Aorta (tissue), 5 donors: ENCODE results near the gene SLC5A1. TPM values are rescaled to one million over a fixed set of nuclear protein-coding genes. Genes with fewer than 3 reads are reported as not detected.

Source experiments
- ATAC-seq: fragments of 200-7000 bp; cut with Tn5 transposase; one replicate; pipeline ENCODE4 v1.9.1; 2022; ENCODE audit warnings: moderate library complexity; ENCODE audit not compliant: low FRiP score
- DNase-seq, 2 donors: peaks; one replicate each; pipeline ENCODE4 v3.0.0-alpha.2; 2020
- H3K27ac ChIP-seq, 2 donors: one replicate each; pipeline ENCODE4 v1.5.1; 2013; ENCODE audit warnings: low read length in 2 of 2, mild to moderate bottlenecking in 2 of 2, moderate library complexity in 2 of 2, control low read depth in 1 of 2, inconsistent platforms in 1 of 2, low read depth in 1 of 2
- H3K27me3 ChIP-seq, 2 donors: one replicate each; pipeline ENCODE4 v1.6.1; 2013; ENCODE audit warnings: control low read depth in 1 of 2, low read length in 1 of 2, mild to moderate bottlenecking in 1 of 2, moderate library complexity in 1 of 2; ENCODE audit not compliant: insufficient read depth in 2 of 2, control insufficient read depth in 1 of 2
- H3K36me3 ChIP-seq, 2 donors: one replicate each; pipeline ENCODE4 v1.6.1; 2013; ENCODE audit warnings: control low read depth in 1 of 2, low read length in 1 of 2, mild to moderate bottlenecking in 1 of 2; ENCODE audit not compliant: insufficient read depth in 2 of 2, control insufficient read depth in 1 of 2
- H3K4me1 ChIP-seq, 2 donors: one replicate each; pipeline ENCODE4 v1.6.1; 2013; ENCODE audit warnings: low read length in 2 of 2, control low read depth in 1 of 2, mild to moderate bottlenecking in 1 of 2, moderate library complexity in 1 of 2; ENCODE audit not compliant: insufficient read depth in 2 of 2, control insufficient read depth in 1 of 2
- H3K4me3 ChIP-seq, 2 donors: one replicate each; pipeline ENCODE4 v1.5.1; 2013; ENCODE audit warnings: low read length in 2 of 2, control low read depth in 1 of 2, mild to moderate bottlenecking in 1 of 2
- H3K9me3 ChIP-seq: one replicate; pipeline ENCODE4 v1.6.1; 2013; ENCODE audit warnings: mild to moderate bottlenecking, low read length; ENCODE audit not compliant: control insufficient read depth
- WGBS, 2 donors: extraction: QIAGEN DNeasy Blood & Tissue Kit; methylation state at CpG; one replicate each; pipeline ENCODE4 v1.1.7; 2013; 5-methylcytosine and 5-hydroxymethylcytosine counted together
- intact Hi-C, 2 donors: fragments of 100-400 bp; cut with DNase I; formaldehyde crosslinking; loops; one replicate each; pipeline versions ENCODE4 v1.14.2 to v1.15.0; 2022
- polyA plus RNA-seq, 2 donors: library from polyadenylated mRNA; stranded (reverse); fragments of 200-250 nt; gene quantifications; one replicate each; pipeline ENCODE4 v1.2.3, GENCODE V29; 2013
- total RNA-seq, 2 donors: library from RNA; stranded (reverse); fragmentation: NEBNext Ultra II Directional; extraction: Animal tissue kit (Norgen Biotek cat#: 25700); gene quantifications; one replicate each; pipeline ENCODE4 v1.2.1, GENCODE V29; 2021
- donor health status: healthy with polysubstance abuse.
- donor health status: Bipolar disorder and iron deficiency.
- donor health status: DM: no; HTN: no; CAD: no.
- donor health status: DM: no; HTN: no; CAD: no.
- donor health status: DM: yes; HTN: yes; CAD: no.

Gene SLC5A1
- total and polyA plus RNA-seq, 4 donors: 0.69 to 24.0 TPM; not detected in 2

GRCh38 chr22:32058656-32059260, 15.7 kb downstream of the SLC5A1 start:
- no peaks in the 10 kb centered on the region for H3K36me3 ChIP-seq
- H3K9me3 ChIP-seq: no peaks in the 10 kb centered on the region
- ATAC-seq (no peak), DNase-seq (no peak)
- H3K4me3 ChIP-seq: no peak overlapping the region
- intact Hi-C loops: no loop called here
- H3K4me1 ChIP-seq: no peaks in the 10 kb centered on the region
- H3K27ac ChIP-seq: no peak overlapping the region
- WGBS, 2 donors: 29 to 38% methylated on average over 3 of the region's 3 CpGs
- no peaks in the 10 kb centered on the region for H3K27me3 ChIP-seq

GRCh38 chr22:32059426-32059825, 16.4 kb downstream of the SLC5A1 start:
- H3K27me3 ChIP-seq: no peaks in the 10 kb centered on the region
- H3K4me3 ChIP-seq: no peak overlapping the region
- ATAC-seq (no peak), DNase-seq (no peak)
- 53 to 63% methylated on average over 4 of the region's 4 CpGs for WGBS, 2 donors
- H3K9me3 ChIP-seq: no peaks in the 10 kb centered on the region
- H3K27ac ChIP-seq: no peak overlapping the region
- H3K36me3 ChIP-seq: no peaks in the 10 kb centered on the region
- intact Hi-C loops: no loop called here
- H3K4me1 ChIP-seq: no peaks in the 10 kb centered on the region

GRCh38 chr22:32063701-32064100, 20.6 kb downstream of the SLC5A1 start:
- no peak overlapping the region for H3K27ac ChIP-seq
- ATAC-seq: no peak

GRCh38 chr22:32066820-32067219, 23.8 kb downstream of the SLC5A1 start:
- Histone ChIP-seq H3K9me3 (peaks cover 1% of the 10 kb centered on the region), H3K27ac (no peak overlapping the region), H3K4me3 (no peak overlapping the region), H3K36me3 (no peaks in the 10 kb centered on the region), H3K4me1 (no peaks in the 10 kb centered on the region), H3K27me3 (no peaks in the 10 kb centered on the region)
- WGBS, 2 donors: 54 to 58% methylated on average over 3 of the region's 3 CpGs
- ATAC-seq (no peak), DNase-seq (no peak)
- intact Hi-C loops: no loop called here

More at GRCh38 chr22:32063701-32064100, 20.6 kb downstream of the SLC5A1 start:
- no peaks in the 10 kb centered on the region for H3K4me1 ChIP-seq
- no peak overlapping the region for H3K4me3 ChIP-seq
- peaks cover 1% of the 10 kb centered on the region for H3K9me3 ChIP-seq
- WGBS, 2 donors: 71 to 74% methylated on average over 2 of the region's 2 CpGs
- no peaks in the 10 kb centered on the region for H3K27me3 ChIP-seq
- no peaks in the 10 kb centered on the region for H3K36me3 ChIP-seq
- no peak for DNase-seq
- intact Hi-C loops: no loop called here

- Histone ChIP-seq H3K9me3 (peaks cover 1% of the 10 kb centered on the region), H3K4me3 (no peak overlapping the region), H3K4me1 (no peaks in the 10 kb centered on the region), H3K27me3 (no peaks in the 10 kb centered on the region), H3K27ac (no peak overlapping the region), H3K36me3 (no peaks in the 10 kb centered on the region)
- 25 to 31% methylated on average over 2 of the region's 2 CpGs for WGBS, 2 donors
- DNase-seq (no peak), ATAC-seq (no peak)
- intact Hi-C loops: no loop called here
Observed at GRCh38 chr22:32067613-32068012, 24.6 kb downstream of the SLC5A1 start.

- no peaks in the 10 kb centered on the region for H3K4me1 ChIP-seq
- H3K27ac ChIP-seq: no peak overlapping the region
- H3K27me3 ChIP-seq: no peaks in the 10 kb centered on the region
- peaks cover 1% of the 10 kb centered on the region for H3K9me3 ChIP-seq
- intact Hi-C loops: no loop called here
- H3K4me3 ChIP-seq: no peak overlapping the region
- no peaks in the 10 kb centered on the region for H3K36me3 ChIP-seq
- DNase-seq (no peak), ATAC-seq (no peak)
- 73 to 76% methylated on average over 3 of the region's 4 CpGs for WGBS, 2 donors
Observed at GRCh38 chr22:32069579-32070372, 26.7 kb downstream of the SLC5A1 start.

- WGBS, 2 donors: 68 to 77% methylated on average over 7 of the region's 7 CpGs
- no peak overlapping the region for H3K4me3 ChIP-seq
- no peak for DNase-seq
Observed at GRCh38 chr22:32073262-32073661, 30.2 kb downstream of the SLC5A1 start.

GRCh38 chr22:32073823-32074380, 30.8 kb downstream of the SLC5A1 start:
- ATAC-seq (no peak), DNase-seq (no peak)
- Histone ChIP-seq H3K9me3 (no peaks in the 10 kb centered on the region), H3K27ac (no peak overlapping the region), H3K4me3 (no peak overlapping the region), H3K4me1 (no peaks in the 10 kb centered on the region), H3K36me3 (no peaks in the 10 kb centered on the region), H3K27me3 (no peaks in the 10 kb centered on the region)
- intact Hi-C loops: no loop called here
- WGBS, 2 donors: 78 to 83% methylated on average over 5 of the region's 5 CpGs

More at GRCh38 chr22:32073262-32073661, 30.2 kb downstream of the SLC5A1 start:
- intact Hi-C loops: no loop called here
- no peaks in the 10 kb centered on the region for H3K4me1 ChIP-seq
- no peaks in the 10 kb centered on the region for H3K36me3 ChIP-seq
- H3K27me3 ChIP-seq: no peaks in the 10 kb centered on the region
- H3K27ac ChIP-seq: no peak overlapping the region
- no peak for ATAC-seq
- no peaks in the 10 kb centered on the region for H3K9me3 ChIP-seq
